ACHN (cell line): ENCODE data around the gene MMEL1.
A peak's percentile ranks its signal among the peaks of the same experiment; 100 is the strongest.

Experiments used
- DNase-seq: peaks from one replicate; pipeline ENCODE4 v3.0.0-alpha.2; 2015
- in situ Hi-C: cut with HindIII; loops from 2 replicates; pipeline ENCODE4 v1.10.0; 2017; ENCODE audit warnings: low sequenced_read_pairs, low pct_ligation_motif_present, low pct_unique_long_range_greater_than_20kb

MMEL1 gene

GRCh38 chr1:2596530-2597333, 36.1 kb downstream of the MMEL1 start:
- no peak for DNase-seq
- in situ Hi-C loops, result no loop called here

GRCh38 chr1:2595812-2596529, 36.8 kb downstream of the MMEL1 start:
- in situ Hi-C loops, result no loop called here
- DNase-seq, result no peak

- DNase-seq, result no peak
- in situ Hi-C loops, result no loop called here
These were observed 37.5 kb downstream of the MMEL1 start for GRCh38 chr1:2595261-2595811.

DNA sequence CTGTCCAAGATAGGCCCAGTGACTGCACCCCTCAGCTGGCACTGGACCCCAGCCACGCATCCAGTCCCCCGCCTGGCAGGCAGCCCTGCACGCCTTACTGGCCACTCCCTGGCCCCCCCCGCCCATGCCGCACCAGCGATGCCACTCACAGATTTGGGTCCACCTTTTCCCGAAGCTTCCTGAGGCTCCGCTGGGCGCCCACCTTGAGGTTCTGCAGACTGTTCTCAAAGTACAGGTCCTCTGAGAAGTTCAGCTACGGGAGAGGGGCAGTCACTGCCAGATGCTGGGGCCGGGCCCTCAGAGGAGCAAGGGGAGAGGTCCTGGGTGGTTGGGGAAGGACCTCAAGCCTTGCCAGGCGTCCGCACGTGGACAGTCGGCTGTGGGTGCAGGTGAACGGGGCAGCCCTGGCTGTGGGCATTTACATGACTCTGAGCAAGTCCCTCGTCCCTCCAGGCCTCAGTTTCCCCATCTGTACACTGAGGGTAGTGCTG, 38.1 kb downstream of the MMEL1 start:
- DNase-seq, result no peak
- in situ Hi-C loops, result no loop called here

DNA sequence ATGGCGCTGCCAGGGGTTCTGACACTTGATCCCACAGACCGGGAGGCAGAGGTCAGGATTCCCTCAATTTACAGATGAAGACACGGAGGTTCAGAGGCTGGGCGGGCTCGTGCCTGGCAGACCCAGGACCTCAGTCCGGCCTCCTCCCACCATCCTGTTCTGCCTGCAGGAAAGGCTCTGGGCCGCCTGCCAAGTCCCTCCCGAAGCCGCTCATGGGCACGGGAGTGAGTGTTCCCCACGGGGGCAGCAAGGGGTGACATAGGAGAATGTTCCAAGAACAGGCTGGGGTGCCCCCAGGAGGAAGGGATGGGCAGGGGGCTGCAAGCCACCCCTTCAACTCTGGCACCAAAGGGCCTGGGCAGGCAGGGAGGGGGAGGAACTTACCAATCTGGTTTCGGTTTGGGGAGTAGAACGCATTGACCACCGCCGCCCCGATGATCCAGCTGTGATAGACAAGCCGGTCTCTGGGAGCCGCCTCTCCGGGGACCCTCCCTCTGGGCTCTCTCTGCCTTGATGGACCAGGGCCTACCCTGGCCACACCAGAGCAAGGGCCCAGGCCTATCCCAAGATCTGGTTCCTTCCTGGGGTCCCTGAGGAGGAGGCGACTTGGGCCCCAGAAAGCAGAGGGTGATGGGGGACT, 38.7 kb downstream of the MMEL1 start:
- in situ Hi-C loops, result no loop called here
- no peak for DNase-seq

DNA sequence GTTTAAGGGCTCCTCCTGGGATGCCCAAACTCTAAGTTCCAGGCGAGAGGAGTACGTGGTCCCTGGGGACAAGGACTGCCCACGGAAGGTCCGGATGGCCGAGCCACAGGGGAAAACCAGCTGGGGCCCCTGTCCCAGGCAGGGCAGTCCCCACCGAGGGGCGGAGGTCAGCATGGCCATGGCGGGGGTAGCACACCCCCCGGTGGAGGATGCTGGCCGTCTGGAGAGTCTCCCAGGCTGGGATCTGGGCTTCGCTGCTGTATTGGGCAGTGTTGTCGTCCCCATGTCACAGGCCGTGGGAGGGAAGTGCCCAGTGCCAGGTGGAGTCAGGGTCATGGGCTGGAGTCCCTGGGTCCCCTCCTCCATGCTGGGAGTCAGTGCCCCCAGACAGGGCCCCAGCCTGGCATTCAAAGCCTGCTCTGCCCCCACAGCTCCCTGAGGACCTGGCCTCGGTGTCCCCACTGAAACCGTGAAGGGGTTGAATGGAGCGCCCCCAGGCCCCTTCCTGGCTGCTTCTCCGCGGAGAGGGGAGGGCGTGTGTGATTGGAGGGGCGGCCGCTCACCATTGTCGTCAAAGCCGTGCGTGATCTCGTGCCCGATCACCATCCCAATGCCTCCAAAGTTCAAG, 39.5 kb downstream of the MMEL1 start:
- DNase-seq, result no peak
- in situ Hi-C loops, result no loop called here

DNA sequence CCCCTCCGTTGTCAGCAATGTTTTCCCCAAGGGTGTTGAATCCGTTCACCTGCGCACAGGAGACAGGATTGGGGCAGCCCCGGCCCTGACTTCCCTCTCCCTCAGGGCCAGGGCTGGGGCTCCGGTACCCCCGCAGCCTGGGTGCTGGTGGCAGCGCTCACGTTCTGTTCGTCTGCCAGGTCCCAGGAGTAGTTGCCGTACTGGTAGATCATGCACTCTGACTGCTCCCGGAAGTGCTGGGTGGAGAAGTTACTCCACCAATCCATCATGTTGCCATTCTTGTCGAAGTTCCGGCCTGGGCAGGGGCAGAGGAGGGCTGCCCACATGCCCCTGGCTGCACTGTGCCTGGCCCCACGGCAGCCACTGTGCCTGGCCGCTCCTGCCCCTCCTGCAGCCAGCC, 40.1 kb downstream of the MMEL1 start:
- in situ Hi-C loops, result no loop called here
- no peak for DNase-seq

DNA sequence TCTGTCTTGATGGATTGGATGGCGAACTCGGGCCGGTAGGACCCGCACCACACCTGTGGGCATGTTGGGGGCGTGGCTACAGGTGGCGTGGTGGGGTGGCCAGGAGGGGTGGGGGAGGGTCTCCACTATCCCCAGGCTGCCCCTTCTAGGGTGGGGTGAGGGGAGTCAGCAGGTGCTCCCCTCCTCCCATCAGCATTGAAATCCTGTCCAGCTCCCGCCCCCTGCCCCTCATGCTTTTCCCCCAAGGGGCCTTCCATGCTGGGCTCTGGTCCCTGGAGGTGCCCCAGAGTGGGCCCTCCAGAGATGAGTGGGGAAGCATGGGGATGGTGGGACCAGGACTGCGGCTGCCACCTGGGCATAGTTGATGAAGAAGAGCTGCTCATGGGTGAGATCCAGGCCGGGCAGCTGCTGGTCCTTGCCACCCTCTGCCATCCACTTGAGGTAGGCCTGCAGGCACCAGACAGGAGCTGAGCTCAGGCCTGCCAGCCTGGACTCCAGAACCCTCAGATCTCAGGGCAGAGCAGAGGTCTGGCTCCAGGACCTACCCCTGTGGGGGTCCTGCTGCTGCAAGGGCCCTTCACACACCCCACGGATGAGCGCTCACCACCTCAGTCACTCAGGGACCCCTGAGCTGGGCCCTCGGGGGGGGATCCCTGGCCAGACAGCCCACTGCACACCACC, 41.1 kb downstream of the MMEL1 start:
- in situ Hi-C loops, result no loop called here
- no peak for DNase-seq

- no peak for DNase-seq
- in situ Hi-C loops, result no loop called here
These were observed 41.6 kb downstream of the MMEL1 start for GRCh38 chr1:2591233-2591580.

DNA sequence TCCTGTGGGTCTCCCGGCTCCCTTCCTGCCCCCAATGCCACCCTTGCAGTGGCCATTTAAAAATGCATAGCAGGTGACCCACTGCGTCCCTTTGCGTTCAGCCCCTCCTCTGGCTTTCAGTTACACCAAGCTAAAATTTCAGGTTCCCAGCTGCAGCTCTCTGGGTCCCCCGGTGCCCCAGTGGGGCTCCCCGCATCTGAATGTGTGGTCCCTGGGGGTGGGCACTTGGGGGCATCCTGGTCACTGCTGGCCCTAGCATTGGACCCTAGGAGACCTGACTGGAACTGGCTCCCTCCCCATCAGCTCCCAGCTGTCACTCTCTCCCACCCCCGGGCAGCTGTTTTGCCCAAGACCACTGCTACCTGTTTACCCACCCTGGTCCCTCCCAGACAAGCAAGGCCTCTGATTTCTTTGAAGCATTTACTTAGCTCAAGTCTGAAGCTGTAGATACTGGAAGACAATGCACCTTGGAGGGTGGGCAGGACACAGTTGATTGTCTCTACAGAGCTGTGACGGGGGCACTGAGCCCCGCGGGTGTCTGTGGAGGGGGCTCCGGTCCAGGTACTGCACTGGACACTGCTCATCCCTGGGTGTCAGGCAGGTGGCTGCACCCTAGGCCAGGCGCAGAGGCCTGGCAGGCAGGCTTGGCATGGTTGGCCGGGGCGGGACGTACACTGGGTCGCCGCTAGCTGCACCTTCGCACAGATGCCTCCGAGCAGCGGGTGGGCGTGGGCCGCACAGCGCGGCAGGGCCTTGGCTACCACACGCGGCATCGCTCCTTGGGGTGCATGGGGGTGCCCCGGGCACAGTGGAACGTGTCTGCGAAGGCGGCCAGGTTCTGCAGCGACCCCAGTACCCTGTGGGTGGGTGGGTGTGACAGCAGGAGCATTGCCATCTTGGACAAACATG, 42.3 kb downstream of the MMEL1 start:
- in situ Hi-C loops, result no loop called here
- no peak for DNase-seq

GRCh38 chr1:2589431-2590232, 43.2 kb downstream of the MMEL1 start:
- no peak for DNase-seq
- in situ Hi-C loops, result no loop called here

GRCh38 chr1:2588661-2589430, 44.0 kb downstream of the MMEL1 start:
- in situ Hi-C loops, result no loop called here
- DNase-seq, result no peak

GRCh38 chr1:2587860-2588571, 44.8 kb downstream of the MMEL1 start:
- in situ Hi-C loops, result no loop called here
- DNase-seq, result no peak

DNA sequence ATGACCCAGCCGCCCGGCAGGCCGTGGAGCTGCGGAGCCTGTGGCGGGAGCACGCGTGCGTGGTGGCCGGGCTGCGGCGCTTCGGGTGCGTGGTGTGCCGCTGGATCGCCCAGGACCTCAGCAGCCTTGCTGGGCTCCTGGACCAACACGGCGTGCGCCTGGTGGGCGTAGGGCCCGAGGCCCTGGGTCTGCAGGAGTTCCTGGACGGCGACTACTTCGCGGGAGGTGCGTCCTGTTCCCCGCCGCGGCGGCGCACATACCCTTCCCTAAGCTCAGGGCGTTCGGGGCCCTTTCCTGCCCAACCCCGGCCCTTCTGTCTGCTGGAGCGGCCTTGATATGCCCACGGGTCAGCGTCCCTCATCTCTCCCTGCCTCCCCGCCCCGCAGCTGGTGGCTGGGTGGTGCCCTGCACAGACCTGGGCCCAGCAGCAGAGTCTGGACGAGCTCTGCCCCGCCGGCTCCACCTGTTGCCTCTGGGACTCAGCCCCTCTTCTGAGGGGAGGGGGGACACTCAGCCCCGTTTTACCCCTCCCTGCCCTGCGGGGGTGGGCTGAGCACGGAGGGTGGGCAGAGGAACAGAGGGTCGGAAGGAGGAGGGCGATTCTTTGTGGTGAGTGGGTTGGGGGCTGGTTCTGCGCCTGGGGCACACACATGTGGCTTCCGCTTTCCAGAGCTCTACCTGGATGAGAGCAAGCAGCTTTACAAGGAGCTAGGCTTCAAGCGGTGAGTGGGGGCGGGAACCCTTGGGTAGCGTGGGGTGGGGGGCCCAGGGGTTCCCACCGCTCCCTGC, 45.6 kb downstream of the MMEL1 start:
- in situ Hi-C loops, result no loop called here
- DNase-seq, result peak; percentile 14
